ENCODE results near the gene MAPK8IP3.

The MAPK8IP3 gene

DNA sequence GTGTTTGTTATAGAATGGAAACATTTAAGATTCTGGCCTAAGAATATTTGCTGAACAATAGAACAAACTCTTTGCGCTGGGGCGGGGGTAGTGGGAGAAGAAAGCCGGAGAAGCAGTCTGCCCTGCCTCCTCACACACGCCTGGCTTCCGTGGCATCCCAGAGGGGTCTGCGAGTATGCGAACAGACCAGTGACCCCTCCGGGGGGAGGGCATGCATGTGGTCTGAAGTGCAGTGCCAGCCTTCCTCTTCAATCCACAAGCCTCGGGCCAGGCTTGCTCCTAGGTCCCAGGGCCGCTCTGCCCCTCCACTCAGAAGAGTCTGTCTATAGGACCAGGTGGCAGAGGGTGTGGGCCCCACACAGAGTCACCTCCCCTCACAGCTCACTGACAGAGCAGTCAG is 101.6 kb downstream of the MAPK8IP3 start:
- Histone ChIP-seq H3K79me2 (ENCODE audit: insufficient read depth, low read length) (no peaks in the 10 kb centered on the region), H3K36me3 (ENCODE audit: insufficient read depth, low read length) (peaks cover 35% of the 10 kb centered on the region), H3K9ac (ENCODE audit: low read depth, low read length) (no peak overlapping the region), H3K9me3 (ENCODE audit: insufficient read depth, low read length, severe bottlenecking) (no peaks in the 10 kb centered on the region), H3K4me3 (ENCODE audit: low read depth in 1 of 2, low read length in 2 of 2) (no peak overlapping the region), H3K4me2 (ENCODE audit: insufficient read depth, low read length) (no peak overlapping the region), H2AFZ (ENCODE audit: low read depth, low read length) (no peak overlapping the region), H3K4me1 (ENCODE audit: insufficient read depth, low read length) (no peaks in the 10 kb centered on the region), H3K27me3 (ENCODE audit: insufficient read depth, low read length, poor library complexity) (no peaks in the 10 kb centered on the region), H3K27ac (ENCODE audit: low read length) (no peak overlapping the region), H4K20me1 (ENCODE audit: insufficient read depth, low read length) (no peaks in the 10 kb centered on the region)
- ATAC-seq (ENCODE audit: insufficient read depth, low read depth): no peak
- TF ChIP-seq, protein P1, sequence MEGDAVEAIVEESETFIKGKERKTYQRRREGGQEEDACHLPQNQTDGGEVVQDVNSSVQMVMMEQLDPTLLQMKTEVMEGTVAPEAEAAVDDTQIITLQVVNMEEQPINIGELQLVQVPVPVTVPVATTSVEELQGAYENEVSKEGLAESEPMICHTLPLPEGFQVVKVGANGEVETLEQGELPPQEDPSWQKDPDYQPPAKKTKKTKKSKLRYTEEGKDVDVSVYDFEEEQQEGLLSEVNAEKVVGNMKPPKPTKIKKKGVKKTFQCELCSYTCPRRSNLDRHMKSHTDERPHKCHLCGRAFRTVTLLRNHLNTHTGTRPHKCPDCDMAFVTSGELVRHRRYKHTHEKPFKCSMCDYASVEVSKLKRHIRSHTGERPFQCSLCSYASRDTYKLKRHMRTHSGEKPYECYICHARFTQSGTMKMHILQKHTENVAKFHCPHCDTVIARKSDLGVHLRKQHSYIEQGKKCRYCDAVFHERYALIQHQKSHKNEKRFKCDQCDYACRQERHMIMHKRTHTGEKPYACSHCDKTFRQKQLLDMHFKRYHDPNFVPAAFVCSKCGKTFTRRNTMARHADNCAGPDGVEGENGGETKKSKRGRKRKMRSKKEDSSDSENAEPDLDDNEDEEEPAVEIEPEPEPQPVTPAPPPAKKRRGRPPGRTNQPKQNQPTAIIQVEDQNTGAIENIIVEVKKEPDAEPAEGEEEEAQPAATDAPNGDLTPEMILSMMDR (IDR thresholded peaks at IDR 0.05; ENCODE audit: borderline replicate concordance, extremely low read depth, low read length, poor library complexity, severe bottlenecking): no peak
- no peak for TF ChIP-seq EZH2 (IDR thresholded peaks at IDR 0.05; ENCODE audit: borderline replicate concordance, low read depth, low read length, severe bottlenecking)
- DNase-seq: no peak

- no peaks in the 10 kb centered on the region for H3K27me3 ChIP-seq (ENCODE audit: insufficient read depth, low read length, poor library complexity)
- H3K27ac ChIP-seq (ENCODE audit: low read length): no peak overlapping the region
- no peaks in the 10 kb centered on the region for H4K20me1 ChIP-seq (ENCODE audit: insufficient read depth, low read length)
- peaks cover 44% of the 10 kb centered on the region for H3K36me3 ChIP-seq (ENCODE audit: insufficient read depth, low read length)
- no peak overlapping the region for H3K9ac ChIP-seq (ENCODE audit: low read depth, low read length)
- ATAC-seq (ENCODE audit: insufficient read depth, low read depth) (no peak), DNase-seq (no peak)
- TF ChIP-seq, protein P1 (IDR thresholded peaks at IDR 0.05; ENCODE audit: borderline replicate concordance, extremely low read depth, low read length, poor library complexity, severe bottlenecking): no peak
- H3K4me1 ChIP-seq (ENCODE audit: insufficient read depth, low read length): no peaks in the 10 kb centered on the region
- H3K9me3 ChIP-seq (ENCODE audit: insufficient read depth, low read length, severe bottlenecking): no peaks in the 10 kb centered on the region
- H2AFZ ChIP-seq (ENCODE audit: low read depth, low read length): no peak overlapping the region
- no peaks in the 10 kb centered on the region for H3K79me2 ChIP-seq (ENCODE audit: insufficient read depth, low read length)
- no peak overlapping the region for H3K4me3 ChIP-seq (ENCODE audit: low read depth in 1 of 2, low read length in 2 of 2)
- H3K4me2 ChIP-seq (ENCODE audit: insufficient read depth, low read length): no peak overlapping the region
Measured at GRCh38 chr16:1808691-1809090, 102.7 kb downstream of the MAPK8IP3 start.

DNA sequence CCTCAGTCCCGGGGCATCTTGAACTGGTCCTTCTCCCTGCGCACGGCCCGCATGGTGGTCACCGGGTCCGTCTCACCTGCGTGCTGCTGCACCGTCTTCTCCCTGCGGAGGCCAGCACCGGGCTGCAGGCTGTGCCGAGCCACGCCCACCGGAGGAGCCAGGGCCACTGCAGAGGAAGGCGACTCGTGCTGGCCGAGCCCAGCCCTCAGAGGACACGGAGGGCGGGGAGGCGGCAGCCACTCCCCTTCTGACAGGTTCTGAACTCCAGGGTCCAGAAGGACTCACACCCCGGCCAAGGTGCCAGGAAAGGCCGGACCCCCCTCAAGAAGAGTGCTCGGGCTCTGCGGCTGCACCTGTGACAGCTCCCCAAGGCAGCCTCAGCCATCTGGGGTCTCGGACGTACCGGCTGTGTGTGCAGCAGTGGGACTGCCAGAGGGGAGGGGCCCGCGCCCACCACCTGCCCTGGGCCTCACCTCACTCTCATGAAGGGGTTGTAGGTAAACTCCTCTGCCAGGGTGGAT is 103.3 kb downstream of the MAPK8IP3 start:
- no peaks in the 10 kb centered on the region for H3K4me1 ChIP-seq (ENCODE audit: insufficient read depth, low read length)
- DNase-seq (no peak), ATAC-seq (ENCODE audit: insufficient read depth, low read depth) (no peak)
- H3K79me2 ChIP-seq (ENCODE audit: insufficient read depth, low read length): no peaks in the 10 kb centered on the region
- peaks cover 48% of the 10 kb centered on the region for H3K36me3 ChIP-seq (ENCODE audit: insufficient read depth, low read length)
- no peaks in the 10 kb centered on the region for H4K20me1 ChIP-seq (ENCODE audit: insufficient read depth, low read length)
- TF ChIP-seq, protein P1 (IDR thresholded peaks at IDR 0.05; ENCODE audit: borderline replicate concordance, extremely low read depth, low read length, poor library complexity, severe bottlenecking): no peak
- TF ChIP-seq EZH2 (IDR thresholded peaks at IDR 0.05; ENCODE audit: borderline replicate concordance, low read depth, low read length, severe bottlenecking): no peak
- no peak overlapping the region for H3K9ac ChIP-seq (ENCODE audit: low read depth, low read length)
- H3K4me3 ChIP-seq (ENCODE audit: low read depth in 1 of 2, low read length in 2 of 2): no peak overlapping the region
- no peak overlapping the region for H3K27ac ChIP-seq (ENCODE audit: low read length)
- no peaks in the 10 kb centered on the region for H3K9me3 ChIP-seq (ENCODE audit: insufficient read depth, low read length, severe bottlenecking)
- no peak overlapping the region for H2AFZ ChIP-seq (ENCODE audit: low read depth, low read length)
- no peak overlapping the region for H3K4me2 ChIP-seq (ENCODE audit: insufficient read depth, low read length)
- no peaks in the 10 kb centered on the region for H3K27me3 ChIP-seq (ENCODE audit: insufficient read depth, low read length, poor library complexity)

- Histone ChIP-seq H3K4me1 (ENCODE audit: insufficient read depth, low read length) (no peaks in the 10 kb centered on the region), H3K79me2 (ENCODE audit: insufficient read depth, low read length) (no peaks in the 10 kb centered on the region)
Measured at GRCh38 chr16:1810106-1810505, 104.1 kb downstream of the MAPK8IP3 start.

More at GRCh38 chr16:1810106-1810505, 104.1 kb downstream of the MAPK8IP3 start:
- Histone ChIP-seq H3K4me3 (ENCODE audit: low read depth in 1 of 2, low read length in 2 of 2) (no peak overlapping the region), H2AFZ (ENCODE audit: low read depth, low read length) (no peak overlapping the region), H4K20me1 (ENCODE audit: insufficient read depth, low read length) (no peaks in the 10 kb centered on the region), H3K36me3 (ENCODE audit: insufficient read depth, low read length) (peaks cover 51% of the 10 kb centered on the region), H3K9me3 (ENCODE audit: insufficient read depth, low read length, severe bottlenecking) (no peaks in the 10 kb centered on the region), H3K27ac (ENCODE audit: low read length) (no peak overlapping the region), H3K27me3 (ENCODE audit: insufficient read depth, low read length, poor library complexity) (no peaks in the 10 kb centered on the region), H3K4me2 (ENCODE audit: insufficient read depth, low read length) (no peak overlapping the region), H3K9ac (ENCODE audit: low read depth, low read length) (no peak overlapping the region)
- no peak for DNase-seq
- no peak for TF ChIP-seq EZH2 (IDR thresholded peaks at IDR 0.05; ENCODE audit: borderline replicate concordance, low read depth, low read length, severe bottlenecking)
- TF ChIP-seq, protein P1 (IDR thresholded peaks at IDR 0.05; ENCODE audit: borderline replicate concordance, extremely low read depth, low read length, poor library complexity, severe bottlenecking): no peak
- ATAC-seq (ENCODE audit: insufficient read depth, low read depth): no peak

Measured in DND-41 (cell line).